RWPE1 (cell line): ENCODE data around the gene INIP.

Source experiments
- CTCF ChIA-PET: fragments of 350-600 bp; sonication (Branson Sonifier 250); formaldehyde crosslinking; extraction: SDS; loops from one replicate; lab custom pipeline; 2021; lab: Yijun Ruan, JAX
- POLR2A ChIA-PET: fragments of 400-600 bp; formaldehyde crosslinking; extraction: SDS; loops from one replicate; lab custom pipeline; 2020; ENCODE audit warnings: antibody characterized with exemption; ENCODE audit not compliant: low non-redundant PET; lab: Yijun Ruan, JAX
- DNase-seq: peaks from one replicate; pipeline ENCODE4 v3.0.0; 2012; ENCODE audit warnings: low spot score
- H3K27ac ChIP-seq: fragments of 450-650 bp; 2 replicates; pipeline ENCODE4 v1.5.1; 2017
- CTCF ChIP-seq: fragments of 450-650 bp; conservative IDR thresholded peaks from 2 replicates; pipeline ENCODE4 v1.5.1; 2017; ENCODE audit warnings: low read depth, mild to moderate bottlenecking

Gene INIP

GRCh38 chr9:112717661-112718331 is at the start of gene INIP:
Gene INIP, minus strand, starts transcription at chr9:112718117. Its CDS starts 1,632 bp downstream, at chr9:112716485.
- peak within 1 kb of the TSS; percentile 90 for H3K27ac ChIP-seq
- ChIA-PET POLR2A (interaction anchor here (1.4 to 1.7 kb wide), 2 partner anchors 32 to 232 kb away, joined by 6 to 7 read pairs; partner anchors contain the start of genes KIAA1958 and SNX30), CTCF (interaction anchor here (0.6 to 1.8 kb wide), 4 partner anchors 40 to 275 kb away, joined by 3 to 6 read pairs (median 4); no protein-coding TSS in a partner anchor)
- peak; percentile 99 for DNase-seq
- peak; percentile 52 for TF ChIP-seq CTCF

- H3K27ac ChIP-seq: no peak overlapping the region
- POLR2A ChIA-PET: no interaction called here
- DNase-seq: no peak
- CTCF ChIA-PET: no interaction called here
- no peak for TF ChIP-seq CTCF
Observed at GRCh38 chr9:112765281-112765680, 47.4 kb upstream of the INIP start.

GRCh38 chr9:112764837-112765236 is 46.9 kb upstream of the INIP start:
- POLR2A ChIA-PET: no interaction called here

GRCh38 chr9:112764344-112764743 is 46.4 kb upstream of the INIP start:
- ChIA-PET POLR2A (no interaction called here), CTCF (no interaction called here)
- no peak overlapping the region for H3K27ac ChIP-seq
- DNase-seq: no peak
- no peak for TF ChIP-seq CTCF

More at GRCh38 chr9:112764837-112765236, 46.9 kb upstream of the INIP start:
- H3K27ac ChIP-seq: no peak overlapping the region
- CTCF ChIA-PET: no interaction called here
- TF ChIP-seq CTCF: no peak
- no peak for DNase-seq

- ChIA-PET POLR2A (interaction anchor here (0.6 kb wide), 1 partner anchor 139 kb away, joined by 6 read pairs; no protein-coding TSS in a partner anchor), CTCF (interaction anchor here (0.6 to 1.0 kb wide), 3 partner anchors 44 to 665 kb away, joined by 3 read pairs; no protein-coding TSS in a partner anchor)
- no peak for DNase-seq
- no peak overlapping the region for H3K27ac ChIP-seq
- no peak for TF ChIP-seq CTCF
Observed at GRCh38 chr9:112762726-112763518, 45.0 kb upstream of the INIP start.

GRCh38 chr9:112761912-112762655 is 44.2 kb upstream of the INIP start:
- CTCF ChIA-PET: interaction anchor here (0.6 kb wide), 1 partner anchor 125 kb away, joined by 3 read pairs; no protein-coding TSS in a partner anchor
- no peak overlapping the region for H3K27ac ChIP-seq
- no peak for TF ChIP-seq CTCF
- POLR2A ChIA-PET: no interaction called here
- no peak for DNase-seq
